Nephron progenitor cell (in vitro differentiated cells): Measurements from ENCODE around the gene NSUN3.

Experiments
- DNase-seq: peaks from one replicate; pipeline ENCODE4 v3.0.0; 2021
- H3K27ac Mint-ChIP-seq: 2 replicates; pipeline ENCODE4 v1.8.0; 2021; ENCODE audit warnings: mild to moderate bottlenecking, moderate library complexity, mixed read lengths
- H3K27me3 Mint-ChIP-seq: 2 replicates; pipeline ENCODE4 v1.8.0; 2021; ENCODE audit warnings: mild to moderate bottlenecking, low read depth, mixed read lengths; ENCODE audit not compliant: poor library complexity
- H3K36me3 Mint-ChIP-seq: 2 replicates; pipeline ENCODE4 v1.8.0; 2021; ENCODE audit warnings: low read depth, mixed read lengths
- H3K4me1 Mint-ChIP-seq: 2 replicates; pipeline ENCODE4 v1.8.0; 2021; ENCODE audit warnings: mixed read lengths
- H3K4me3 Mint-ChIP-seq: 2 replicates; pipeline ENCODE4 v1.8.0; 2021; ENCODE audit warnings: mild to moderate bottlenecking, moderate library complexity, mixed read lengths
- H3K9me3 Mint-ChIP-seq: 2 replicates; pipeline ENCODE4 v1.8.0; 2021; ENCODE audit warnings: mild to moderate bottlenecking, moderate library complexity, mixed read lengths
- CTCF ChIP-seq: fragments of 200-600 bp; sonication (generic); IDR thresholded peaks from 2 replicates; pipeline ENCODE4 v1.5.0; 2021; ENCODE audit warnings: antibody characterized with exemption

Gene NSUN3

GRCh38 chr3:94118390-94118789 lies 55.5 kb downstream of the NSUN3 start:
- Mint-ChIP-seq H3K27ac (no peak overlapping the region), H3K4me3 (no peak overlapping the region), H3K36me3 (no peaks in the 10 kb centered on the region), H3K4me1 (peaks cover 4% of the 10 kb centered on the region), H3K9me3 (no peaks in the 10 kb centered on the region), H3K27me3 (no peaks in the 10 kb centered on the region)
- DNase-seq, result no peak
- TF ChIP-seq CTCF, result no peak

DNA sequence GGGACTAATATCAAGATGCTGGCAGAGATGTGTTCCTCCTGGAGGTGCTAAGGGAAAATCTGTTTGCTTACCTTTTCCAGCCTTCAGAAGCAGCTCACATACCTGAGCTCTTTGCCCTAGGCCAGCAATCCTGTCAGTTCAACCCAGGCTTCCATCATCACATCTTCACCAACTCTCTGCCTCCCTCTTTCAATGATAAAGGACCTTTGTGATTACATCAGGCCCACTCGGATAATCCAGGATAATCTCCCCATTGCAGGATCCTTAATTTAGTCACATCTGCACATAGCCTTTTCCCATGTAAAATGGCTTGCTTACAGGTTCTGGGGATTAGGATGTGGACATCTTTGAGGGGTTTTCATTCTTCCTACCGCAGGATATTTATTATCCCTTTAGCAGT lies 58.3 kb downstream of the NSUN3 start:
- peaks cover 18% of the 10 kb centered on the region for H3K36me3 Mint-ChIP-seq
- no peak for DNase-seq
- H3K4me1 Mint-ChIP-seq, result peaks cover 9% of the 10 kb centered on the region

DNA sequence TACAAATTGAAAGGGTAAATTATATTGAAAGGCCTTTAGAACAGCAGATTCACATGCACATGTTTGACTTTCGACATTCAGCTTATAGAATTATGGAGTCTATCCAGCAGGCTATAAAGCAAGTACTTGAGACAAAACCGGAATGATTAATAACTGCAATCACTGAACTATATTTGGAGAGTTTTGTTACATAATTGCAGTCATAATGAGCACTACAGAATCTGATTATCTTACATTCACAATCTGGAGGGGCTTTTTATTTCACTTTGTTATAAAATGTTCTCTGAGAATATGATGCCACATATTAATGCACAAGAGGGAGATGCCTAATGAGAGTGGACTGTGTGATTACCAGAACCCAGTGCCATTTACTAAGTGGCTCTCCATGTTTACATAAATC lies 64.3 kb downstream of the NSUN3 start:
- no peaks in the 10 kb centered on the region for H3K27me3 Mint-ChIP-seq
- DNase-seq, result no peak
- TF ChIP-seq CTCF, result no peak
- H3K4me3 Mint-ChIP-seq, result no peak overlapping the region
- H3K9me3 Mint-ChIP-seq, result no peaks in the 10 kb centered on the region
- peaks cover 9% of the 10 kb centered on the region for H3K4me1 Mint-ChIP-seq
- peaks cover 40% of the 10 kb centered on the region for H3K36me3 Mint-ChIP-seq
- H3K27ac Mint-ChIP-seq, result no peak overlapping the region

More for the DNA sequence above, 58.3 kb downstream of the NSUN3 start:
- Mint-ChIP-seq H3K27ac (no peak overlapping the region), H3K9me3 (no peaks in the 10 kb centered on the region), H3K4me3 (no peak overlapping the region), H3K27me3 (no peaks in the 10 kb centered on the region)
- TF ChIP-seq CTCF, result no peak

DNA sequence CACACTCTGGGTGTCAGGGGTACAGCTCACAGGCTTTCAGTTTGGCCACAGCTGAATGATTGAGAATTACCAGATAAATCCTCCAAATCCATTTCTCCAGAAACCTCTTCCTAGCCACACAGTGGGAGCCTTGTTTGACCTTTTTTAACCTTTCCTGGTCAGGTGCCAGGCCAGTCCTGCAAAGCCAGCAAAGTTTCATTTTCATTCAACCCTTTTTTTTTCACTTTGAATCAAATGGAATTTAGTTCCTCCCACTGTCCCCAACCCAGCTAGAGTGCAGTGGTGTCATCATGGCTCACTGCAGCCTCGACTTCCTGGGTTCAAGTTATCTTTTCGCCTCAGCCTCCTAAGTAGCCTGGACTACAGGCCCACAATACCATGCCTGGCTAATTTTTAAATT lies 67.8 kb downstream of the NSUN3 start:
- DNase-seq, result no peak
- H3K9me3 Mint-ChIP-seq, result no peaks in the 10 kb centered on the region
- no peaks in the 10 kb centered on the region for H3K4me1 Mint-ChIP-seq
- H3K27me3 Mint-ChIP-seq, result no peaks in the 10 kb centered on the region
- H3K4me3 Mint-ChIP-seq, result no peak overlapping the region
- no peak overlapping the region for H3K27ac Mint-ChIP-seq
- H3K36me3 Mint-ChIP-seq, result peaks cover 25% of the 10 kb centered on the region
- TF ChIP-seq CTCF, result no peak

GRCh38 chr3:94132777-94133176 lies 69.9 kb downstream of the NSUN3 start:
- Mint-ChIP-seq H3K36me3 (peaks cover 11% of the 10 kb centered on the region), H3K4me1 (no peaks in the 10 kb centered on the region), H3K27me3 (no peaks in the 10 kb centered on the region), H3K4me3 (no peak overlapping the region), H3K27ac (no peak overlapping the region), H3K9me3 (no peaks in the 10 kb centered on the region)
- no peak for DNase-seq
- no peak for TF ChIP-seq CTCF

DNA sequence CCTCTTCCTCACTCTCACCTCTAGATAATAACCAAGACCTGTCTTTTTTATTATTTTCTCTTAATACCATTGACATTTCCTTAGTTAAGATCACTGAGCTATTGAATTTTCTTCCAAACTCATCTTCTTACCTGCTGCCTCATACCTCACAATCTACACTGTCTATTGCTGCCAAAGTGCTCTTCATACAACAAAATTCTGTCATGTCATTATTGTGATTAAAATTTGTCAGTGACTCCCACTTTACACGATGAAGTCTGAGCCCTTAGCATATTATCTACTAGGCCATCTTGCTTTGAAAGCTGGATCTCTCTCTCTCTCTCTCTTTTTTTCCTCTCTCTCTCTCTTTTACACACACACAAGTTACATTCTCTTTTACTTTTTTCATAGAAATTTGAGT lies 73.3 kb downstream of the NSUN3 start:
- Mint-ChIP-seq H3K4me3 (no peak overlapping the region), H3K27me3 (no peaks in the 10 kb centered on the region), H3K4me1 (peaks cover 9% of the 10 kb centered on the region), H3K9me3 (no peaks in the 10 kb centered on the region), H3K36me3 (no peaks in the 10 kb centered on the region), H3K27ac (peak overlapping the region; percentile 18)
- DNase-seq, result no peak
- no peak for TF ChIP-seq CTCF
